GM23338 (cell line): ENCODE results near the gene ZFPL1. TPM values are rescaled to one million over a fixed set of nuclear protein-coding genes. Genes with fewer than 3 reads are reported as not detected.

Source experiments
- ATAC-seq: fragments of 200-7000 bp; cut with Tn5 transposase; 3 replicates; pipeline ENCODE4 v1.9.1; 2020
- DNase-seq: peaks from one replicate; pipeline ENCODE4 v3.0.0-alpha.2; 2015; ENCODE audit warnings: low spot score
- H2AFZ ChIP-seq: fragments of 200-600 bp; sonication (generic); 2 replicates; pipeline ENCODE4 v1.8.0; 2016; ENCODE audit warnings: antibody characterized with exemption, mild to moderate bottlenecking, moderate library complexity
- H3F3A ChIP-seq: fragments of 200-600 bp; sonication (generic); replicated peaks from 2 replicates; pipeline ENCODE4 v1.8.0; 2017; ENCODE audit warnings: antibody characterized with exemption, mixed run types, low read depth
- H3K27ac ChIP-seq: fragments of 200-600 bp; sonication (generic); 2 replicates; pipeline ENCODE4 v1.6.1; 2016; ENCODE audit warnings: low read depth
- H3K27me3 ChIP-seq: fragments of 200-600 bp; sonication (generic); 2 replicates; pipeline ENCODE4 v1.8.0; 2016; ENCODE audit warnings: mild to moderate bottlenecking, mixed run types, moderate library complexity; ENCODE audit not compliant: insufficient read depth
- H3K36me3 ChIP-seq: fragments of 200-600 bp; sonication (generic); 2 replicates; pipeline ENCODE4 v1.8.0; 2016; ENCODE audit warnings: mild to moderate bottlenecking; ENCODE audit not compliant: insufficient read depth
- H3K4me1 ChIP-seq: fragments of 200-600 bp; sonication (generic); 2 replicates; pipeline ENCODE4 v1.8.0; 2016; ENCODE audit warnings: mild to moderate bottlenecking, moderate library complexity; ENCODE audit not compliant: insufficient read depth
- H3K4me2 ChIP-seq: fragments of 200-600 bp; sonication (generic); 2 replicates; pipeline ENCODE4 v1.7.1; 2017; ENCODE audit warnings: mixed run types
- H3K4me3 ChIP-seq: fragments of 200-600 bp; sonication (generic); 2 replicates; pipeline ENCODE4 v1.6.1; 2016; ENCODE audit warnings: mixed run types
- H3K79me2 ChIP-seq: fragments of 200-600 bp; sonication (generic); replicated peaks from 2 replicates; pipeline ENCODE4 v1.8.0; 2017; ENCODE audit warnings: mild to moderate bottlenecking; ENCODE audit not compliant: insufficient read depth
- H3K9me2 ChIP-seq: fragments of 200-600 bp; sonication (generic); 2 replicates; pipeline ENCODE4 v1.8.0; 2017; ENCODE audit not compliant: insufficient read depth
- H4K20me1 ChIP-seq: fragments of 200-600 bp; sonication (generic); replicated peaks from 2 replicates; pipeline ENCODE4 v1.8.0; 2017; ENCODE audit warnings: mild to moderate bottlenecking; ENCODE audit not compliant: insufficient read depth
- H3K27ac Mint-ChIP-seq: 2 replicates; pipeline ENCODE4 v1.8.0; 2020; ENCODE audit warnings: inconsistent platforms, mild to moderate bottlenecking, moderate library complexity, mixed read lengths
- H3K27me3 Mint-ChIP-seq: 3 replicates; pipeline ENCODE4 v1.8.0; 2022; ENCODE audit warnings: low read depth, mild to moderate bottlenecking, moderate library complexity, mixed read lengths, inconsistent platforms; ENCODE audit not compliant: insufficient read depth, poor library complexity
- H3K36me3 Mint-ChIP-seq: 3 replicates; pipeline ENCODE4 v1.8.0; 2021; ENCODE audit warnings: low read depth, mild to moderate bottlenecking, inconsistent platforms, moderate library complexity, mixed read lengths
- H3K4me1 Mint-ChIP-seq: 3 replicates; pipeline ENCODE4 v1.8.0; 2020; ENCODE audit warnings: mild to moderate bottlenecking, inconsistent platforms, mixed read lengths
- H3K4me3 Mint-ChIP-seq: 3 replicates; pipeline ENCODE4 v1.8.0; 2021; ENCODE audit warnings: moderate library complexity, mild to moderate bottlenecking, inconsistent platforms, mixed read lengths
- H3K9me3 Mint-ChIP-seq: 3 replicates; pipeline ENCODE4 v1.8.0; 2020; ENCODE audit warnings: moderate library complexity, mild to moderate bottlenecking, inconsistent platforms, mixed read lengths
- CREB1 ChIP-seq: fragments of 250-450 bp; sonication (Bioruptor Pico); IDR thresholded peaks from 2 replicates; pipeline ENCODE4 v1.5.0; 2020; ENCODE audit warnings: low read depth, mild to moderate bottlenecking, moderate library complexity
- CTCF ChIP-seq, 2 experiments: fragments of 200-600 bp in 1 of 2; sonication (generic) in 1 of 2; conservative IDR thresholded peaks; 2 replicates each; pipeline versions ENCODE4 v1.5.1 to v1.6.1; 2016 to 2017; ENCODE audit warnings: antibody characterized with exemption in 2 of 2, low read depth in 2 of 2, mild to moderate bottlenecking in 2 of 2, moderate library complexity in 1 of 2
- ETS1 ChIP-seq: IDR thresholded peaks from 2 replicates; pipeline ENCODE4 v1.6.1; 2016; ENCODE audit warnings: antibody characterized with exemption
- EZH2 ChIP-seq: fragments of 200-600 bp; sonication (generic); IDR thresholded peaks from one replicate; pipeline ENCODE4 v1.8.0; 2017; ENCODE audit warnings: antibody characterized with exemption, mild to moderate bottlenecking, low read depth; ENCODE audit not compliant: unreplicated experiment
- EZH2phosphoT487 ChIP-seq: fragments of 200-600 bp; sonication (generic); IDR thresholded peaks from one replicate; pipeline ENCODE4 v1.8.1; 2018; ENCODE audit warnings: antibody characterized with exemption; ENCODE audit not compliant: unreplicated experiment
- JUNB ChIP-seq: IDR thresholded peaks from one replicate; pipeline ENCODE4 v1.6.1; 2016; ENCODE audit warnings: antibody characterized with exemption; ENCODE audit not compliant: unreplicated experiment
- NANOG ChIP-seq: IDR thresholded peaks from 2 replicates; pipeline ENCODE4 v1.6.1; 2016; ENCODE audit warnings: antibody characterized with exemption, borderline replicate concordance
- POLR2AphosphoS5 ChIP-seq: IDR thresholded peaks from 2 replicates; pipeline ENCODE4 v1.6.1; 2016; ENCODE audit warnings: antibody characterized with exemption, low read depth
- REST ChIP-seq: IDR thresholded peaks from one replicate; pipeline ENCODE4 v1.6.1; 2018; ENCODE audit warnings: antibody characterized with exemption; ENCODE audit not compliant: unreplicated experiment
- STAT1 ChIP-seq: IDR thresholded peaks from one replicate; pipeline ENCODE4 v1.6.1; 2016; ENCODE audit warnings: antibody characterized with exemption; ENCODE audit not compliant: unreplicated experiment
- ZNF114 ChIP-seq: fragments of 250-450 bp; sonication (Bioruptor Pico); IDR thresholded peaks from 2 replicates; pipeline ENCODE4 v1.5.0; 2020; ENCODE audit warnings: mild to moderate bottlenecking, moderate library complexity
- ZNF331 ChIP-seq: fragments of 250-450 bp; sonication (Bioruptor Pico); IDR thresholded peaks from 2 replicates; pipeline ENCODE4 v1.5.0; 2020; ENCODE audit warnings: low read depth, mild to moderate bottlenecking, moderate library complexity
- ZNF462 ChIP-seq: fragments of 250-450 bp; sonication (Bioruptor Pico); IDR thresholded peaks from 2 replicates; pipeline ENCODE4 v1.5.0; 2020; ENCODE audit warnings: mild to moderate bottlenecking, moderate library complexity
- polyA plus RNA-seq: library from polyadenylated mRNA; unstranded; fragments of >200 nt; fragmentation: Nextera tagmentation; extraction: Ambion mirVana; gene quantifications from 2 replicates; pipeline ENCODE4 v1.2.1, GENCODE V29; 2016
- total RNA-seq: library from RNA; depleted of rRNA; stranded (reverse); fragments of >200 nt; shearing (Covaris generic); gene quantifications from 2 replicates; pipeline ENCODE4 v1.2.3, GENCODE V29; 2014

Gene ZFPL1
- total and polyA plus RNA-seq, 2 experiments from 2014 or later = 26.3 to 26.8 TPM

- ATAC-seq (no peak), DNase-seq (no peak)
- Mint-ChIP-seq H3K27ac (no peak overlapping the region; the same call in 1 of the 2 replicates), H3K4me1 (peaks cover 12% of the 10 kb centered on the region), H3K36me3 (peaks cover 73% of the 10 kb centered on the region), H3K27me3 (peaks cover 11% of the 10 kb centered on the region), H3K9me3 (no peaks in the 10 kb centered on the region; the same call in 2 of the 3 replicates), H3K4me3 (peak overlapping the region; percentile 52)
- peaks cover 27% of the 10 kb centered on the region for H3F3A ChIP-seq
- peaks cover 20% of the 10 kb centered on the region for H3K36me3 ChIP-seq
- H3K4me2 ChIP-seq = no peak overlapping the region
- H4K20me1 ChIP-seq = peaks cover 10% of the 10 kb centered on the region
- TF ChIP-seq ZNF462 (CRISPR knock-in tag) (no peak), NANOG (no peak), EZH2phosphoT487 (no peak), POLR2AphosphoS5 (no peak), ZNF114 (CRISPR knock-in tag) (no peak), REST (no peak), STAT1 (no peak), ETS1 (no peak), CREB1 (CRISPR knock-in tag) (no peak), CTCF (conservative IDR thresholded peaks at IDR 0.05; ENCODE audit: low read depth in 2 of 2) (no peak), ZNF331 (CRISPR knock-in tag) (no peak), JUNB (no peak), EZH2 (no peak)
- no peaks in the 10 kb centered on the region for H3K27me3 ChIP-seq
- H3K4me3 ChIP-seq = no peak overlapping the region
- H3K4me1 ChIP-seq = peaks cover 11% of the 10 kb centered on the region
- H3K79me2 ChIP-seq = peaks cover 41% of the 10 kb centered on the region
- no peak overlapping the region for H2AFZ ChIP-seq
- no peaks in the 10 kb centered on the region for H3K9me2 ChIP-seq
- no peak overlapping the region for H3K27ac ChIP-seq
These were observed 40.6 kb downstream of the ZFPL1 start for GRCh38 chr11:65124480-65125196.
